ENCODE measurements around the gene PRXL2B. TPM values are rescaled to one million over a fixed set of nuclear protein-coding genes. Genes with fewer than 3 reads are reported as not detected.

The PRXL2B gene
- total and polyA plus RNA-seq, 7 experiments from 2014 or later, result 12.3 to 37.0 (median 26.5) TPM

GRCh38 chr1:2544875-2545640 lies 41.5 kb upstream of the PRXL2B start:
- DNase-seq, result peak in 1 of 9 donors; percentile 32
- H3K36me3 Mint-ChIP-seq, result peaks cover 0 to 2% (median 0%) of the 10 kb centered on the region in 5 donors
- no peaks in the 10 kb centered on the region for H3K9me3 Mint-ChIP-seq
- CTCF ChIA-PET, result interaction anchor here (1.0 to 3.6 kb wide), 3 partner anchors 18 to 41 kb away, joined by 3 to 21 read pairs (median 5); partner anchors contain the start of genes PANK4 and PRXL2B
- no peak overlapping the region for H3K4me3 ChIP-seq (ENCODE audit: low read length)
- no peak for ATAC-seq
- peak overlapping the region; percentile 75 for H3K27ac ChIP-seq (ENCODE audit: low read depth, low read length)
- peaks cover 0 to 40% (median 18%) of the 10 kb centered on the region in 7 donors for H3K4me1 Mint-ChIP-seq
- no peaks in the 10 kb centered on the region for H3K36me3 ChIP-seq (ENCODE audit: control insufficient read depth in 2 of 3, insufficient read depth in 3 of 3, low read length in 3 of 3)
- H3K9me3 ChIP-seq (ENCODE audit: control insufficient read depth in 2 of 3, low read length in 3 of 3), result no peaks in the 10 kb centered on the region
- intact Hi-C loops (cut with micrococcal nuclease), result loop anchor here in 1 of 2 donors (5.0 kb wide), 1 partner anchor 243 kb away; no protein-coding TSS in a partner anchor
- peaks cover 0 to 16% (median 0%) of the 10 kb centered on the region in 5 donors for H3K27me3 Mint-ChIP-seq
- POLR2A ChIA-PET, result interaction anchor here (0.8 to 11.7 kb wide), 9 partner anchors 11 to 356 kb away, joined by 3 to 294 read pairs (median 4); partner anchors contain the start of genes HES5, PANK4, PEX10 and PRXL2B
- H3K27me3 ChIP-seq (ENCODE audit: control insufficient read depth in 2 of 2, insufficient read depth in 2 of 2, low read length in 2 of 2), result no peaks in the 10 kb centered on the region
- H3K27ac Mint-ChIP-seq, result peak overlapping the region in 7 of 9 donors; percentile 23 to 97 (median 69)
- peak overlapping the region in 3 of 10 donors; percentile 14 to 59 (median 35) for H3K4me3 Mint-ChIP-seq
- peaks cover 18 to 40% of the 10 kb centered on the region in 2 donors for H3K4me1 ChIP-seq (ENCODE audit: control insufficient read depth in 2 of 2, insufficient read depth in 2 of 2, low read length in 2 of 2)

GRCh38 chr1:2545754-2546514 lies 40.6 kb upstream of the PRXL2B start:
- ChIA-PET CTCF (interaction anchor here (0.7 to 3.6 kb wide), 4 partner anchors 22 to 130 kb away, joined by 3 to 32 read pairs (median 13); partner anchors contain the start of gene PRXL2B), POLR2A (interaction anchor here (0.8 to 11.7 kb wide), 10 partner anchors 10 to 357 kb away, joined by 3 to 294 read pairs (median 10); partner anchors contain the start of genes HES5, PANK4, PEX10 and PRXL2B)
- H3K36me3 ChIP-seq (ENCODE audit: control insufficient read depth in 2 of 3, insufficient read depth in 3 of 3, low read length in 3 of 3), result no peaks in the 10 kb centered on the region
- peak overlapping the region; percentile 97 for H3K27ac ChIP-seq (ENCODE audit: low read depth, low read length)
- no peaks in the 10 kb centered on the region for H3K9me3 Mint-ChIP-seq
- no peaks in the 10 kb centered on the region for H3K9me3 ChIP-seq (ENCODE audit: control insufficient read depth in 2 of 3, low read length in 3 of 3)
- peak overlapping the region; percentile 27 to 97 (median 94) for H3K4me3 Mint-ChIP-seq
- H3K4me3 ChIP-seq (ENCODE audit: low read length), result peak overlapping the region; percentile 88
- no peaks in the 10 kb centered on the region for H3K27me3 ChIP-seq (ENCODE audit: control insufficient read depth in 2 of 2, insufficient read depth in 2 of 2, low read length in 2 of 2)
- peaks cover 0 to 16% (median 0%) of the 10 kb centered on the region in 5 donors for H3K27me3 Mint-ChIP-seq
- peak; percentile 83 to 91 (median 86) for DNase-seq
- ATAC-seq, result peak; percentile 74
- peak overlapping the region in 8 of 9 donors; percentile 28 to 98 (median 97) for H3K27ac Mint-ChIP-seq
- peaks cover 0 to 41% (median 18%) of the 10 kb centered on the region in 7 donors for H3K4me1 Mint-ChIP-seq
- intact Hi-C loops (cut with micrococcal nuclease), result loop anchor here (1.0 to 5.0 kb wide), 8 partner anchors 97 to 637 kb away; partner anchors contain the start of genes MORN1 (in 2 of the 2) and RER1 (in 2 of the 2)
- H3K4me1 ChIP-seq (ENCODE audit: control insufficient read depth in 2 of 2, insufficient read depth in 2 of 2, low read length in 2 of 2), result peaks cover 18 to 40% of the 10 kb centered on the region in 2 donors
- H3K36me3 Mint-ChIP-seq, result peaks cover 0 to 2% (median 0%) of the 10 kb centered on the region in 5 donors

- Histone ChIP-seq H3K4me3 (ENCODE audit: low read length) (peak overlapping the region; percentile 88), H3K27me3 (ENCODE audit: control insufficient read depth in 2 of 2, insufficient read depth in 2 of 2, low read length in 2 of 2) (no peaks in the 10 kb centered on the region), H3K27ac (ENCODE audit: low read depth, low read length) (peak overlapping the region; percentile 97), H3K9me3 (ENCODE audit: control insufficient read depth in 2 of 3, low read length in 3 of 3) (no peaks in the 10 kb centered on the region), H3K36me3 (ENCODE audit: control insufficient read depth in 2 of 3, insufficient read depth in 3 of 3, low read length in 3 of 3) (no peaks in the 10 kb centered on the region), H3K4me1 (ENCODE audit: control insufficient read depth in 2 of 2, insufficient read depth in 2 of 2, low read length in 2 of 2) (peaks cover 18 to 33% of the 10 kb centered on the region in 2 donors)
- DNase-seq (peak; percentile 70 to 90 (median 86)), ATAC-seq (peak; percentile 66)
- no peaks in the 10 kb centered on the region for H3K9me3 Mint-ChIP-seq
- CTCF ChIA-PET, result interaction anchor here (0.6 to 3.6 kb wide), 11 partner anchors 10 to 352 kb away, joined by 3 to 32 read pairs (median 9); partner anchors contain the start of genes FAAP20, PANK4, PEX10 and PRXL2B
- peaks cover 0 to 38% (median 18%) of the 10 kb centered on the region in 7 donors for H3K4me1 Mint-ChIP-seq
- peaks cover 0 to 2% (median 0%) of the 10 kb centered on the region in 5 donors for H3K36me3 Mint-ChIP-seq
- POLR2A ChIA-PET, result interaction anchor here (0.8 to 11.7 kb wide), 15 partner anchors 9 to 351 kb away, joined by 3 to 294 read pairs (median 13); partner anchors contain the start of genes FAAP20, HES5, MORN1 and PANK4
- H3K27ac Mint-ChIP-seq, result peak overlapping the region; percentile 85 to 99 (median 97)
- peaks cover 0 to 11% (median 0%) of the 10 kb centered on the region in 5 donors for H3K27me3 Mint-ChIP-seq
- peak overlapping the region; percentile 87 to 97 (median 94) for H3K4me3 Mint-ChIP-seq
- intact Hi-C loops (cut with micrococcal nuclease), result loop anchor here (1.0 to 5.0 kb wide), 11 partner anchors 20 to 637 kb away; partner anchors contain the start of genes MORN1 (in 2 of the 2), RER1 (in 2 of the 2), PANK4 (in 1 of the 2) and PRXL2B (in 1 of the 2)
Measured at GRCh38 chr1:2546515-2547209, 39.9 kb upstream of the PRXL2B start.

GRCh38 chr1:2547210-2548067 lies 39.1 kb upstream of the PRXL2B start:
- DNase-seq (peak in 5 of 9 donors; percentile 50 to 63 (median 54)), ATAC-seq (peak; percentile 12)
- H3K27ac Mint-ChIP-seq, result peak overlapping the region; percentile 85 to 99 (median 97)
- ChIA-PET CTCF (interaction anchor here (0.6 to 3.6 kb wide), 13 partner anchors 9 to 352 kb away, joined by 3 to 32 read pairs (median 7); partner anchors contain the start of genes FAAP20, PANK4, PEX10 and PRXL2B), POLR2A (interaction anchor here (0.5 to 11.7 kb wide), 18 partner anchors 9 to 352 kb away, joined by 3 to 294 read pairs (median 8); partner anchors contain the start of genes FAAP20, HES5, MORN1 and PANK4)
- peaks cover 0 to 2% (median 0%) of the 10 kb centered on the region in 5 donors for H3K36me3 Mint-ChIP-seq
- H3K36me3 ChIP-seq (ENCODE audit: control insufficient read depth in 2 of 3, insufficient read depth in 3 of 3, low read length in 3 of 3), result no peaks in the 10 kb centered on the region
- no peaks in the 10 kb centered on the region for H3K9me3 ChIP-seq (ENCODE audit: control insufficient read depth in 2 of 3, low read length in 3 of 3)
- H3K4me1 Mint-ChIP-seq, result peaks cover 0 to 34% (median 18%) of the 10 kb centered on the region in 7 donors
- H3K4me3 ChIP-seq (ENCODE audit: low read length), result peak overlapping the region; percentile 88
- no peaks in the 10 kb centered on the region for H3K27me3 ChIP-seq (ENCODE audit: control insufficient read depth in 2 of 2, insufficient read depth in 2 of 2, low read length in 2 of 2)
- peak overlapping the region; percentile 87 to 97 (median 94) for H3K4me3 Mint-ChIP-seq
- peak overlapping the region; percentile 97 for H3K27ac ChIP-seq (ENCODE audit: low read depth, low read length)
- peaks cover 0 to 4% (median 0%) of the 10 kb centered on the region in 5 donors for H3K27me3 Mint-ChIP-seq
- no peaks in the 10 kb centered on the region for H3K9me3 Mint-ChIP-seq
- peaks cover 18 to 33% of the 10 kb centered on the region in 2 donors for H3K4me1 ChIP-seq (ENCODE audit: control insufficient read depth in 2 of 2, insufficient read depth in 2 of 2, low read length in 2 of 2)
- intact Hi-C loops (cut with micrococcal nuclease), result loop anchor here (1.0 to 5.0 kb wide), 14 partner anchors 9 to 415 kb away; partner anchors contain the start of genes PANK4 (in 2 of the 2), TNFRSF14 (in 2 of the 2) and PRXL2B (in 1 of the 2)

Data from naive thymus-derived CD4-positive, alpha-beta T cell (primary cell).